GM12873 (cell line): ENCODE data around the gene LHCGR.

Source experiments
- CTCF ChIP-seq: IDR thresholded peaks from 2 replicates; pipeline ENCODE4 v1.5.1; 2012; ENCODE audit warnings: low read depth, mild to moderate bottlenecking, moderate library complexity, low read length, control low read depth; ENCODE audit not compliant: insufficient read depth; ENCODE audit errors: missing control alignments

Gene LHCGR

GRCh38 chr2:48693066-48693465, 62.5 kb downstream of the LHCGR start:
- TF ChIP-seq CTCF: no peak

- TF ChIP-seq CTCF: no peak
These were observed 63.4 kb downstream of the LHCGR start for GRCh38 chr2:48691935-48692691.

DNA sequence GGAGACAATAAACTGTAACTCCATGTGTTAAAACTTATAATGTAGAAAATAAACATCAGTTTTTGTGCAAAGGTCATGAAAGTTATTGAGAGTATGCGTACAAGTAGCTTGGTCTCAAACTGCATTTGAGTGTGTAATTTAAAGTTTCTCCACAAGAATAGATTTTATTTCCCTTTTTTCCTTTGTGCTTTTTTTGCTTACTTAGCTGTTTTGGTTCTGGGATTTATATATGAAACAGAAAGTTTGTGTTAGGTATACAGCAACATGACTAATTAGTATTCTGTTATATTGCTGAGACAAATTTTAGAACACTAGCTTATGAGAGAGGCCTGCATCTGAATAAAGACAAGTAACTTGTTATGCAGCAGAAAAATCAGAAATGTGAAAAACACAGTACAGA, 70.4 kb downstream of the LHCGR start:
- TF ChIP-seq CTCF: no peak

- no peak for TF ChIP-seq CTCF
These were observed 78.1 kb downstream of the LHCGR start for GRCh38 chr2:48677450-48677849.

DNA sequence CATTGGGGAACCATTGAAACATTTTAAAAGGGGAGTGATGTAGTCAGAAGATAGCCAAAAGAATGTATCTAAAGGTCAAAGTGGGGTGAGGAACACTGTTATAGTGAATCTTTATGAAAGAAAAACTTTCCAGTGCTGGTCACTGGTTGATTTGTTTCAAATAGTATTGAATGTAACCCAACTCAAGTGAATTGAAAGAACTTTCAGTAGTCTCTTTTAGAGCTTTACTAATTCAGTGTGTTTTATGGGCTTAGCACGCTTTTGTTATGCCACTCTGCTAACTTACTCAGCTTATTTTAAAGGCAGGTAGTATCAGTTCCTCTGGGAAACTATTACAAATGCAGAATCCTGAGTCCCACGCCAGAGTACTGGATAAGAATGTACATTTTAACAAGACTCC, 80.6 kb downstream of the LHCGR start:
- TF ChIP-seq CTCF: no peak

- no peak for TF ChIP-seq CTCF
These were observed 81.9 kb downstream of the LHCGR start for GRCh38 chr2:48673581-48673980.

DNA sequence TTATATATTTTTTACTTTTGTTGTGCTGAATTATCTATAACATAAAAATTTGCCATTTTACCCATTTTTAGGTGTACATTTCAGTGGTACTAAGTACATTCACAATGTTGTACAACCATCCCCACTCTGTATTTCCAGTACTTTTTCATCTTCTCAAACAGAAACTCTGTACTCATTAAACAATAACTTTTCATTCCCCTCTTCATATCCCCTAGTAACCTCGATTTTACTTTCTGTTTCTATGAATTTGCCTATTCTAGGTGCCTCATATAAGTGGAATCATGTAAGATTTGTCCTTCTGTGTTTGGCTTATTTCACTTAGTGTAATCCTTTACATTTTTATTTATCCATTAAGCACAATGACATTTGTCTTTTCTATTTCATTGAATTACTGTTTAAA, 86.5 kb downstream of the LHCGR start:
- TF ChIP-seq CTCF: no peak
